Activated CD4-positive, alpha-beta T cell treated with anti-CD3 and anti-CD28 coated beads, Interleukin-2, amount 50 U/mL, for 1 hour (primary cell): ENCODE measurements around the gene COL4A2.

ENCODE experiments used
- DNase-seq: peaks from one replicate; pipeline ENCODE4 v3.0.0-alpha.2; 2020

The COL4A2 gene

GRCh38 chr13:110359840-110360301 lies 52.8 kb downstream of the COL4A2 start:
- DNase-seq: no peak

DNA sequence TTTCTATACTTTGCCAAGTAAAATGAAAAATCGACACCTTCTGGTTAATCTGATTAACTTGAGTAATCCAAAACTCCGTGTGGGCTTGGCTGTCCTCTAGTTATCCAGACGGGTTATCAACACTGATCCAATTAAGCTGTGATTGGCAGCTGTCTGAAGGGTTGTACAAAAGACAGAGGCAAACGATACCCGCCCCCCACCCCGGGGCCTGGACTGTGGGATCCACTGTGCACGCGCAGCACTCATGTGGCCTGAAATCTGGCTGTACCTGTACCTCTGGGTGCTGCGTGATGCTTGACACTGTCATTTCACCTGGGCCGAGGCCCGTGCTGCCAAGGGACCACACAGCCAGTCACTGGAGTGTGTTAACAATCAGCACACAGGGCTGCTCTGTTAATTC lies 53.5 kb downstream of the COL4A2 start:
- no peak for DNase-seq

- no peak for DNase-seq
These were observed 54.4 kb downstream of the COL4A2 start for GRCh38 chr13:110361365-110361911.

DNA sequence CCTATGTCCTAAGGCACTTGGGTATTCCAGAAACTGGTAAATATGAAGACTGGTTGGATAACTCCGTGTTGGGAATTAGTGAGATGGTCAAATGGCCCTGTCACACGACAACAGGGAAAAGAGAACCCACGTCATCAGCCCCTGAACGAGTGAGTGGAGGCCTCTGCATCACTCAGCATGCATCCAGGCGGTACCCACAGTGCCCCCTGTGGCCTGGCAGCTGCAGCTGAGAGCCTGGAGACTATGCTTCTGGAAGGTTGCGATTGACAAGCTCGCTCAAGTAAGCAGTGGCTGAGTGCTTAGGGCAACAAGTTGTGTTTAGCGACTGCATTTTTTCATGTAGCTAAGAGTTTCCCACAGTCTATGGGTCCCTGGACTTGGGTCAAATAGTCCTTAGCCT lies 55.9 kb downstream of the COL4A2 start:
- no peak for DNase-seq

DNA sequence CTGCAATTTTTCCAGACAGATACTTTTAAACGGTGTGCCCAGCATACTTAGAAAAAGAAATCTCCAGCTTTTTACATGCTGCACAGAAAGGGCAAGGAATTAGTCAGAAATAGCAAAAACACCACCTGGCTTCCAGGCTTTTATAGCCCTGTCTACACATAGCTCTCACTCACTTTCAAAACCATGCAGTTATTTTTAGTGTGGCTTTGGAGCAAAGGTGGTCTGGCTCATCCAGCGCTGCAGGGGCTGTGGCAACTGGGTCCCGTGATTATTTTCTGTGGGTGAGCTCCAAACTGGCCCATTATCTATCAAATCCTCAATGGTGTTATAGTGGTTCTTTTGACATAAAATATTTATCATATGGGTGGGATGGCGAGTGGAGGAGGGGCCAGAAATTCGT lies 57.0 kb downstream of the COL4A2 start:
- DNase-seq: no peak

- no peak for DNase-seq
These were observed 58.8 kb downstream of the COL4A2 start for GRCh38 chr13:110365876-110366275.

GRCh38 chr13:110366733-110367132 lies 59.6 kb downstream of the COL4A2 start:
- no peak for DNase-seq

DNA sequence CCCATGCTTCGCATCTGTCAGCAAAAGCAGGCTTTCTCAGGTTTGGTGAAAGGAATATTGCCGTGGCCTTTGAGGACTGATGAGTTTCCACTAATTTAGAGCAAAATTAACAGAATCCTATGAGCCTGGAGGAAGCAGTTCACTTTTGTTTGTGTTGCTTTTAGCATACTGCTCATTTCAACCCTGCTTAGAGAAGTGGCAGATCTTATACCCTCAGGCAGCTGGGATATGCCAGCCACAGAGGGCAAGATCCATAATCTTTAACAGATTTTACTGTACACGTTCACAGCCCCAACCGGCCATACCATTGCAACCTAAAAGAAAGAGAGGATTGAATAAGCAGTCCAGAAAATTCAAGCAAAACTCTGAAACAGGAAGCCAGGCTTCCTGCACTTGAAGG lies 60.5 kb downstream of the COL4A2 start:
- no peak for DNase-seq

DNA sequence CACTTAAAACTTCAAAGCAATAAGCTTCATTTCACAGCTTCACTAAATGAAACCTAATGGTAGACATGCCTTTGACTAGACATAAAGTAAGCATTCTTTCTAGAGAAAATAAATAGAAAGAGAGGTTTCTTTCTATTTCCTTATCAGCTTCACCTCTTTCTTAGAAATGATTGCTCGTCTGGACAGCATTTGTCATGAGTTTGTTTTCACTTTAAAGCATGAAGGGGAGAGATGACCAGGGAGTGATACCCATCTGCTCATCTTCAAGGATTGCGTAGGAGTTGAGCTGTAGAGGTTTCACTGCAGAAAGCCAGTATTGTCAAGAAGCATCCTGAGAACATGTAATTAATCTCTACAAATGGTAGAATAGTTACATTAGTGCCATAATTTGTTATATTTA lies 61.3 kb downstream of the COL4A2 start:
- no peak for DNase-seq

DNA sequence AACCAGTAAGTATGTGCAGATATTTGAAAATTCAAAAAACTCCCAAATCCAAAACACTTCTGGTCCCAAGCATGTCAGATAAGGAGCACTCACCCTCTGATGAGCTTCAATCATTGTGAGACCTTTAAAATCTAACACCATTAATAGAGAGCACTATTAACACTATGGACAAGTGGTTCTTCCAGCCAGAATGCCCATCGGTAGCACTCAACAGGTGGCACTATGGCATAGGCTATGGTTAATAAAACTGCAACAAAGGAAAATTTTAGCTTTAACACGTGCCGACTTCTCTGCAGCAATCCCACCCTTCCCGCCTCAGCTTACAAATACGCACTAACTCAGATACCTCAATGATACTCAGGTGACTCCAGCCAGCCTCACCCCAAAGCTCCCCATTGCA lies 62.3 kb downstream of the COL4A2 start:
- DNase-seq: no peak

- DNase-seq: no peak
These were observed 64.7 kb downstream of the COL4A2 start for GRCh38 chr13:110371550-110372465.

DNA sequence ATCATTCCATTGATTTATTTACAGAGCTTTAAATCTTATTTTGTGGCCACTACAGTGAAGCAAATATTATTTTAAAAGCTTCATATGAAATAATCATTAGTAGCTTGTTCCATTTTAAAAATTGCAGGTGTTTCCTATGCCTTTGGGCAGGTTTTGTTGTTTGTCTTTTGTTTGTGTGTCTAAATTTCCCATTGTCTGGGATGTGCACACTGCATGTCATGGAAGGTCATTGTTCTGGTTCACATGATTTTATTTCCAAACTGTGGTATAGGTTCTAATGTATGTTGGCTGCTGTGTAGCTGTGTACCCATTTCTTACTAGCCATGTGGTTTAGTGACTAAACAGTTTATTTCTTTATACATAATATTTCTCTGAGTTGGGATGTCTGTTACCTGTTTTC lies 65.6 kb downstream of the COL4A2 start:
- no peak for DNase-seq

DNA sequence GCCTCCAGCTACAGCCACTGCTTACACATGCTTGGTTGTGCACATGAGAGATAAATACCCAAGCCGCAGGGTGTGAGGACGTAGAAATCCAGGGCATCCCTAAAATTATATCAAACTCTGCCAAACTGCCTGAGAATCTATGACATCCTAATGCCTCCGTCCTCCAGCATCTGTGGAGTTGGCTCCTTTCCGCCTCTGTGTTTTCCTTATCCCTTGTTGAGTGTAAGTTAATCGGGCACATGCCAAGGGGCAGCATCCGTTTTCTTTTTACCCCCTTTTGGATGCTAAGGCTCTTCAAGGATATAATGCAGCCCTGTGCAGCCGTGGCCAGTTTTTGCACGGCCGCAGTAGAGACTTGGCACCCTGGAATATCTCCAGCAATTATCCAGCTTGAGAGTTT lies 66.5 kb downstream of the COL4A2 start:
- no peak for DNase-seq

- no peak for DNase-seq
These were observed 67.6 kb downstream of the COL4A2 start for GRCh38 chr13:110374431-110375370.

DNA sequence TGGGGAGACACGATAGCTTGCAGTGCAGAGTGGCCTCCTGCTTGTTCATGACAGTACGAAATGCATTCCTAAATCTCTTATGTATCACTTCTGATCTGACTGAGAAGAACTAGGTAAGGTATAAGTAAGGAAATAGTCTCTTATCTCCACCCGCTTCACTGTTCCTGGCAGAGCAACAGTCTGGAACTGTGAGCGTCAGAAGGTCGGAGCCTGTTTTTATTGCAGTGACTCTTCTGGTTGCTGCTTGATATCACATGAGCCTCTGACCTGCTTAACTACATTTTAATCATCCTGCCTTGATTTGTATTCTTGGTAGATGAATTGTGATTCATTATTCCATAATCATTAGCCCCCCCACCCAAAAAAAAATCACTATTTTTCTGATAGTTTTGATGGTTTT lies 69.0 kb downstream of the COL4A2 start:
- DNase-seq: no peak

GRCh38 chr13:110377178-110377825 lies 70.2 kb downstream of the COL4A2 start:
- no peak for DNase-seq

DNA sequence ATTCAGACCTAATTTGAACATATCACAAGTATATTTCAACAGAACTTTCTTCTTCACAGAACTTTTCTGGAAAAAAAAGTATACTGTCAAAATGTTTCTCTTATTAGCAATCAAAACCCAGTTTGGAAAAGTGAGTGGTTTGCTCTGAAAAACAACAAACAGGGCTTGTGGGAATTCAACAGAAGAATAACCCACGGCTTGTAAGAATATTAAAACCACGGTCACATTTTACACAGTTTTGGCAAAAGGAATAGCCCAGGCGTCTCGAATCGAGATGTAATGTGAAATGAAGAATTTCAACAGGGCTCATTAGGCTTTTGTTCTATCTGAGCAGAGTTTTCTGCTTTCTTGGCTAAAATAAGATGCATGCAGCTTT lies 70.7 kb downstream of the COL4A2 start:
- DNase-seq: no peak

DNA sequence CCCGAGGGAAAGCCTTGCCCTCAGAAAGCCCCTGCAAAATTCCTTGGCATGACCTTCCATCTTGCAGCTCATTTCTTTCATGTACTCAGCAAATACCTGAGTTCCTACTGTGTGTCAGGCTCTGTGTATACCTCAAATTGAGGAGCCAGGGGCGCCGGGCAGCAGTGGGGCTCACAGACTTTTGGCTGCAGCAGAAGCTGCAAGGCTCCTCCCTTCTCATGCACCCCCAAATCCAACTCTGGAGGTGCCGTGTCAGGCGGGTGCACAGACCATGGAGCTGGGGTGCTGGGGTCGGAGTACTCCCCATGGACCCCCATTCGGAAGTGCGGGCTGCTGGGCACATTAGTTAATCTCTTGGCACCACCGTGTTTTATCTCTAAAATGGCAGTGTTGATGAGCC lies 72.3 kb downstream of the COL4A2 start:
- no peak for DNase-seq

DNA sequence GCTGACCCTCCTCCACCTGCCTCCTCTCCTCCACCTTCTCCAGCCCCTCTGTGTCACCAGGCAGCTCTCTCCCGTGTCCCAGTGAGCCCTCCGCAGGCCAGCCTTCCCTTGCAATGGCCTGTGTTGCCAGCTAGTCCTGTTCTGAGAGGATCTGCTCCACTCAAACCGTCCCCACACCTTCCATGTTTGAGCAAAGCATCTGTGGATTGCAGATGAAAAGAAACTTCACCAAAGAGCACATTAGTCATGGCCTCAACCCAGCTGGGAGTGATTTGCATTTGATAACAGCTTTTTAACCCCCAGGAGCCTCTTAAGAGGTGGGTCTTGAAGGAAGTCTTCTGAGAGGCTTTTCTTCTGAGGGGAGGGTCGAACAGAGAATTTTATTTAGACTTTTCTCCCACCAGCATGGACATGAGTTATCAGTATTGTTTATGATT lies 72.8 kb downstream of the COL4A2 start:
- no peak for DNase-seq

DNA sequence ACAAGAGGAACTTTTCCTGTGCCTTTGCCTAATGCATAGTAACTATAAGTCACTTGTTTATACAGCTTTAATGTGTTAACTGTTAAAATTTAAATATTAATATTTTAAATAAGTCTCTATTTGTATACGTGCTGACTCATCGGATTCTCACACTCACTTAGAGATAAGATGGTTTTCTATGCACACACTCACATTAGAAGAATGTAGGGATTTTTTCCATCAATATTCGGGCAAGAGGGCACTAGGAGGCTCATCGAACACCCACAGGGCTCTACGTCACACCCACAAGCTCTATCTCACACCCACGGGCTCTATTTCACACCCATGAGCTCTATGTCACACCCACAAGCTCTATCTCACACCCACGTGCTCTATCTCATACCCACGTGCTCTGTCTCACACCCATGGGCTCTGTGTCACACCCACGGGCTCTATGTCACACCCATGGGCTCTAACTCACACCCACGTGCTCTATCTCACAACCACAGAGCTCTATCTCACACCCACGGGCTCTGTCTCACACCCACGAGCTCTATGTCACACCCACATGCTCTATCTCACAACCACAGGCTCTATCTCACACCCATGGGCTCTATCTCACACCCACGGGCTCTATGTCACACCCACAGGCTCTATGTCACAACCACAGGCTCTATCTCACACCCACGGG lies 73.4 kb downstream of the COL4A2 start:
- no peak for DNase-seq

- DNase-seq: no peak
These were observed 73.9 kb downstream of the COL4A2 start for GRCh38 chr13:110381029-110381360.

- DNase-seq: no peak
These were observed 75.1 kb downstream of the COL4A2 start for GRCh38 chr13:110382229-110382628.
